GM12874 (cell line): Measurements from ENCODE around the gene METTL16.

Source experiments
- TF ChIP-seq, protein P1 (sequence below): IDR thresholded peaks from 2 replicates; pipeline ENCODE4 v1.5.1; 2011; ENCODE audit warnings: low read depth, mild to moderate bottlenecking, control low read depth, low read length, moderate library complexity; ENCODE audit not compliant: insufficient read depth

METTL16 gene

GRCh38 chr17:2380950-2381649, 130.6 kb downstream of the METTL16 start:
- TF ChIP-seq, protein P1, sequence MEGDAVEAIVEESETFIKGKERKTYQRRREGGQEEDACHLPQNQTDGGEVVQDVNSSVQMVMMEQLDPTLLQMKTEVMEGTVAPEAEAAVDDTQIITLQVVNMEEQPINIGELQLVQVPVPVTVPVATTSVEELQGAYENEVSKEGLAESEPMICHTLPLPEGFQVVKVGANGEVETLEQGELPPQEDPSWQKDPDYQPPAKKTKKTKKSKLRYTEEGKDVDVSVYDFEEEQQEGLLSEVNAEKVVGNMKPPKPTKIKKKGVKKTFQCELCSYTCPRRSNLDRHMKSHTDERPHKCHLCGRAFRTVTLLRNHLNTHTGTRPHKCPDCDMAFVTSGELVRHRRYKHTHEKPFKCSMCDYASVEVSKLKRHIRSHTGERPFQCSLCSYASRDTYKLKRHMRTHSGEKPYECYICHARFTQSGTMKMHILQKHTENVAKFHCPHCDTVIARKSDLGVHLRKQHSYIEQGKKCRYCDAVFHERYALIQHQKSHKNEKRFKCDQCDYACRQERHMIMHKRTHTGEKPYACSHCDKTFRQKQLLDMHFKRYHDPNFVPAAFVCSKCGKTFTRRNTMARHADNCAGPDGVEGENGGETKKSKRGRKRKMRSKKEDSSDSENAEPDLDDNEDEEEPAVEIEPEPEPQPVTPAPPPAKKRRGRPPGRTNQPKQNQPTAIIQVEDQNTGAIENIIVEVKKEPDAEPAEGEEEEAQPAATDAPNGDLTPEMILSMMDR = no peak

DNA sequence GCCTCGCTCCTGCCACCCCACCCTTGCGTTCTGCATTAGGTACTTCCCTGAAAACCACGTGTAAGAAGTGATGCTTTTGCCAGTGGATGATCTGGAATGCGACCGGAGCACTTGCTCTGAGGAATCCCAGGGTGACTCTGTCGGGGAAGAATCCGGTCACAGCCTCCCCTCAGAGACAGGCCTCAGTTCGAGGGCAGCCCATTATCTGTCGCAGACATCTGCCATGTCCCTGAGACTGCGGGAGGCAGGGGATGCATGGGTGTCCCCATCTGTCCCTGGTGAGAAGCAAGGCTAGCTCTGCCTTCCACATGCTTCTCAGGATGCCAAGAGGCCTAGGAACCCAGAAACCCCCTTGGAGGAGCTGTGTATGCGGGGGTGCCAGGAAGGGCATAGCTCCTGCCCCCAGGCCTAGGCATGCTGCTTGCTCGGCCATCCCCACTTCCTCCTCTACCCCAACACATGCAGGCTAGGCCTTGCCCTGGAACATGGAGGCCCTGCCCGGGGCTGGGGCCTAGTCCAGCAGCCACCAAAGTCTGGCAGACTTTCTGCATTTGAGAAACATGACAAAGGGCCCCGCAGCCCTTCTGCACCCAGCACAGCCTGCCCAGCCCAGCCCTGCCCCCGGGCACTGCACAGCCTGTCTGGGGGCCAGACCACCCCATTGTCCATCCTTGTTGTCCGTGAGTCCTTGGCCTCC, 131.3 kb downstream of the METTL16 start:
- TF ChIP-seq, protein P1 = no peak

- TF ChIP-seq, protein P1 = no peak
These were observed 132.0 kb downstream of the METTL16 start for GRCh38 chr17:2379489-2380225.

DNA sequence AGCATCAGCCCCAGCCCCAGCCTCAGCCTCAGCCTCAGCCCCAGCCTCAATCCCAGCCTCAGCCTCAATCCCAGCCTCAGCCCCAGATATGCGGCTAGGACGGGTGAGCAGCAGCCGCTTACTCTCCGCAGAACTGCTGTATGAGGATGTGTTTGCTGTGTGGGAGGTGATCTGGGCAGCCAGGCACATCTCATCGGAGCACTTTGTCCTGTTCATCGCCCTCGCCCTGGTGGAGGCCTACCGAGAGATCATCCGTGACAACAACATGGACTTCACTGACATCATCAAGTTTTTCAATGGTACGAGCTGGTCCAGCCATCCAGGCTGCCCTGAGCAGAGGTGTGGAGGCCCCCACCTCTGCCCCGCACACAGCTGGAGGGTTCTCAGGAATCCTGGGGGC, 132.8 kb downstream of the METTL16 start:
- TF ChIP-seq, protein P1 = no peak

DNA sequence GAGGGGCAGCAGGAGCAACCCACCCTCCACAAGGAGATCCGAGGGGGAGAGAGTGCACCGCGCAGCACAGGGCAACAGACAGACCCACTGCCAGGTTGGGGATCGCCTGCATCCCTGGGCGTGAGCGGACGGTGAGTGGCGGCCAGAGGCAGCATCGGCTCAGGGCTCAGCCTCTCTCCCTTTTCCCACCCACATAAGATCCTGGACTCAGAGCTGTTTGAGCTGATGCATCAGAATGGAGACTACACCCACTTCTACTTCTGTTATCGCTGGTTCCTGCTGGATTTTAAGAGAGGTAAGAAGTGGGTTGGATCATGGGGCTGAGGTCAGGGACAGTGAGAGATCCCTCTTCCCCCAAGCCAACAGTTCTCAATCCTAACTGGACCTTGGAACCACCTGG, 134.0 kb downstream of the METTL16 start:
- TF ChIP-seq, protein P1 = no peak

- TF ChIP-seq, protein P1 = no peak
These were observed 135.6 kb downstream of the METTL16 start for GRCh38 chr17:2376107-2376506.

GRCh38 chr17:2375406-2375805, 136.3 kb downstream of the METTL16 start:
- TF ChIP-seq, protein P1 = no peak
